ENCODE results near the gene ZNF598.
A peak's percentile ranks its signal among the peaks of the same experiment; 100 is the strongest.
"Not testable (repeated sequence)": the region's sequence is repeated elsewhere in the genome, so short reads cannot be mapped to it uniquely, and the experiment has no call there.

ZNF598 gene

DNA sequence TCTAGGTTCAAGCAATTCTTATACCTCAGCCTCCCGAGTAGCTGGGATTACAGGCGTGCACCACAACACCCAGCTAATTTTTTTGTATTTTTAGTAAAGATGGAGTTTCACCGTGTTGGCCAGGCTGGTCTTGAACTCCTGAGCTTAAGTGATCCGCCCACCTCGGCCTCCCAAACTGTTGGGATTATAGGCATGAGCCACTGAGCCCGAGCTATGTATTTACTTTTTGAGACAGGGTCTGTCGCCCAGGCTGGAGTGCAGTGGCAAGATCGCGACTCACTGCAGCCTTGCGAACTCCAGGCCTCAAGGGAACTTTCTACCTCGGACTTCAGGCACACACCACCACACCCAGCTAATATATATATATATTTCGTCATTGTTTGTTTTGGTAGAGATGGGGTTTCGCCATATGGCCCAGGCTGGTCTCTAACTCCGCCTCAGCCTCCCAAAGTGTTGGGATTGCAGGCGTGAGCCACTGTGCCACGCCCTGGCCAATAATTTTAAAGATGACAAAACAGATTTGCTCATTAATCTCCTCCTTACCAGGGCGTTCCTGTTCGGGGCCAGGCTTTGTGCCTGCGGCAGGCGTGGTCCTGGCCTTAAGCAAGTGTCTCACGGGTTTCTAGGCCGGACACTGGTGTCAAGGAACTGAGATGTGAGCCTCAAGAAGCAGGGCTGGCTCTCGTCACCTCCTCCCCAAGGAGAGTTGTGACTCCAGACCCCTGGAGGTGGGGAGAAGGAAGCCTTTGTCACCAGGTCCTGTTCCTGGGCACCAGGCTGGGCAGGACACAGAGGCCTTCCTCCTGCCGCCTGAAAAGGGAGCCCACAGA is 5.7 kb upstream of the ZNF598 start:
- no peak overlapping the region for H3K27ac ChIP-seq (replicated peaks; ENCODE audit: low read length)
- H3K23ac ChIP-seq (ENCODE audit: low read depth, low read length, poor library complexity): peak overlapping the region; percentile 73
- WGBS, 2 donors (ENCODE audit: extremely low coverage in 2 of 2, insufficient read length in 2 of 2, insufficient replicate concordance in 1 of 2): no CpG with 5 or more reads among the region's 24 CpGs

GRCh38 chr16:2013527-2013926 is 3.9 kb upstream of the ZNF598 start:
- peaks cover 9 to 12% of the 10 kb centered on the region in 2 donors for H3K4me1 ChIP-seq (ENCODE audit: control insufficient read depth in 2 of 2, insufficient read depth in 1 of 2, low read depth in 1 of 2, low read length in 2 of 2)
- H3K4me2 ChIP-seq (ENCODE audit: insufficient read depth, low read length, poor library complexity, severe bottlenecking): no peak overlapping the region
- no peaks in the 10 kb centered on the region for H3K36me3 ChIP-seq (replicated peaks in 1 of 2; ENCODE audit: control insufficient read depth in 2 of 2, insufficient read depth in 2 of 2, low read length in 2 of 2)
- H3K27me3 ChIP-seq (ENCODE audit: control insufficient read depth in 3 of 3, insufficient read depth in 3 of 3, low read depth in 1 of 3, low read length in 3 of 3): peaks cover 0 to 6% (median 4%) of the 10 kb centered on the region in 3 experiments
- H3K18ac ChIP-seq (ENCODE audit: low read length): no peak overlapping the region
- no peak overlapping the region for H2BK5ac ChIP-seq (ENCODE audit: low read length)
- H2BK120ac ChIP-seq (ENCODE audit: low read depth, low read length): no peak overlapping the region
- no peak overlapping the region for H3K23ac ChIP-seq (ENCODE audit: low read depth, low read length, poor library complexity)
- no peak overlapping the region for H3K4ac ChIP-seq (ENCODE audit: low read length)
- WGBS, 2 donors (ENCODE audit: extremely low coverage in 2 of 2, insufficient read length in 2 of 2, insufficient replicate concordance in 1 of 2): no CpG with 5 or more reads among the region's 15 CpGs
- H3K4me3 ChIP-seq (ENCODE audit: low read length in 2 of 2): no peak overlapping the region
- H2BK15ac ChIP-seq (ENCODE audit: low read length): no peak overlapping the region
- no peak overlapping the region for H2AFZ ChIP-seq (ENCODE audit: low read length)
- no peaks in the 10 kb centered on the region for H3K9me3 ChIP-seq (replicated peaks in 1 of 2; ENCODE audit: control insufficient read depth in 2 of 2, insufficient read depth in 1 of 2, low read depth in 1 of 2, low read length in 2 of 2)
- H3K9ac ChIP-seq (ENCODE audit: low read depth, low read length, poor library complexity): no peak overlapping the region
- H2BK12ac ChIP-seq (ENCODE audit: low read length): no peak overlapping the region
- no peak for DNase-seq (ENCODE audit: low spot score)
- H2AK5ac ChIP-seq (ENCODE audit: low read depth, low read length): no peak overlapping the region
- H4K91ac ChIP-seq (ENCODE audit: low read depth, low read length, poor library complexity): no peak overlapping the region
- H3K27ac ChIP-seq (replicated peaks; ENCODE audit: low read length): no peak overlapping the region
- H3K79me1 ChIP-seq (ENCODE audit: low read depth, low read length): peaks cover 4% of the 10 kb centered on the region
- H3K14ac ChIP-seq (ENCODE audit: low read length): no peak overlapping the region
- no peak overlapping the region for H4K8ac ChIP-seq (ENCODE audit: low read depth, low read length)

More for the DNA sequence above, 5.7 kb upstream of the ZNF598 start:
- DNase-seq (ENCODE audit: low spot score): no peak
- Histone ChIP-seq H2BK12ac (ENCODE audit: low read length) (no peak overlapping the region), H3K14ac (ENCODE audit: low read length) (no peak overlapping the region), H3K9ac (ENCODE audit: low read depth, low read length, poor library complexity) (no peak overlapping the region), H3K79me1 (ENCODE audit: low read depth, low read length) (peaks cover 2% of the 10 kb centered on the region), H2BK120ac (ENCODE audit: low read depth, low read length) (no peak overlapping the region), H3K4me1 (ENCODE audit: control insufficient read depth in 2 of 2, insufficient read depth in 1 of 2, low read depth in 1 of 2, low read length in 2 of 2) (peaks cover 3 to 4% of the 10 kb centered on the region in 2 donors), H3K4ac (ENCODE audit: low read length) (no peak overlapping the region), H2AFZ (ENCODE audit: low read length) (no peak overlapping the region), H4K91ac (ENCODE audit: low read depth, low read length, poor library complexity) (no peak overlapping the region), H3K36me3 (replicated peaks in 1 of 2; ENCODE audit: control insufficient read depth in 2 of 2, insufficient read depth in 2 of 2, low read length in 2 of 2) (no peaks in the 10 kb centered on the region), H2AK5ac (ENCODE audit: low read depth, low read length) (peak overlapping the region; percentile 93), H3K4me3 (ENCODE audit: low read length in 2 of 2) (no peak overlapping the region), H3K18ac (ENCODE audit: low read length) (peak overlapping the region; percentile 48), H2BK5ac (ENCODE audit: low read length) (no peak overlapping the region), H3K27me3 (ENCODE audit: control insufficient read depth in 3 of 3, insufficient read depth in 3 of 3, low read depth in 1 of 3, low read length in 3 of 3) (peaks cover 15 to 23% (median 21%) of the 10 kb centered on the region in 3 experiments), H3K9me3 (replicated peaks in 1 of 2; ENCODE audit: control insufficient read depth in 2 of 2, insufficient read depth in 1 of 2, low read depth in 1 of 2, low read length in 2 of 2) (no peaks in the 10 kb centered on the region), H4K8ac (ENCODE audit: low read depth, low read length) (no peak overlapping the region), H2BK15ac (ENCODE audit: low read length) (peak overlapping the region; percentile 58), H3K4me2 (ENCODE audit: insufficient read depth, low read length, poor library complexity, severe bottlenecking) (no peak overlapping the region)

- not testable (repeated sequence) for H2AK5ac ChIP-seq (ENCODE audit: low read depth, low read length); H3K9ac ChIP-seq (ENCODE audit: low read depth, low read length, poor library complexity); H2AFZ ChIP-seq (ENCODE audit: low read length); H3K9me3 ChIP-seq (replicated peaks in 1 of 2; ENCODE audit: control insufficient read depth in 2 of 2, insufficient read depth in 1 of 2, low read depth in 1 of 2, low read length in 2 of 2); H3K4me2 ChIP-seq (ENCODE audit: insufficient read depth, low read length, poor library complexity, severe bottlenecking); H2BK12ac ChIP-seq (ENCODE audit: low read length); H3K27ac ChIP-seq (replicated peaks; ENCODE audit: low read length); H3K27me3 ChIP-seq (ENCODE audit: control insufficient read depth in 3 of 3, insufficient read depth in 3 of 3, low read depth in 1 of 3, low read length in 3 of 3); H3K18ac ChIP-seq (ENCODE audit: low read length); H4K91ac ChIP-seq (ENCODE audit: low read depth, low read length, poor library complexity); H4K8ac ChIP-seq (ENCODE audit: low read depth, low read length); H3K4ac ChIP-seq (ENCODE audit: low read length); H2BK120ac ChIP-seq (ENCODE audit: low read depth, low read length); H3K14ac ChIP-seq (ENCODE audit: low read length); H2BK5ac ChIP-seq (ENCODE audit: low read length); H3K23ac ChIP-seq (ENCODE audit: low read depth, low read length, poor library complexity); H3K4me3 ChIP-seq (ENCODE audit: low read length in 2 of 2); DNase-seq (ENCODE audit: low spot score); H2BK15ac ChIP-seq (ENCODE audit: low read length)
- no CpG with 5 or more reads among the region's 9 CpGs for WGBS, 2 donors (ENCODE audit: extremely low coverage in 2 of 2, insufficient read length in 2 of 2, insufficient replicate concordance in 1 of 2)
- Histone ChIP-seq H3K36me3 (replicated peaks in 1 of 2; ENCODE audit: control insufficient read depth in 2 of 2, insufficient read depth in 2 of 2, low read length in 2 of 2) (peaks cover 8 to 13% of the 10 kb centered on the region in 2 donors), H3K4me1 (ENCODE audit: control insufficient read depth in 2 of 2, insufficient read depth in 1 of 2, low read depth in 1 of 2, low read length in 2 of 2) (peaks cover 17 to 22% of the 10 kb centered on the region in 2 donors), H3K79me1 (ENCODE audit: low read depth, low read length) (peaks cover 19% of the 10 kb centered on the region)
These were observed 2.1 kb upstream of the ZNF598 start for GRCh38 chr16:2011726-2012125.

GRCh38 chr16:2009164-2009711 is 383 bp downstream of the ZNF598 start:
- Histone ChIP-seq H3K4me3 (ENCODE audit: low read length in 2 of 2) (peak overlapping the region; percentile 65 to 99), H3K27me3 (ENCODE audit: control insufficient read depth in 3 of 3, insufficient read depth in 3 of 3, low read depth in 1 of 3, low read length in 3 of 3) (no peaks in the 10 kb centered on the region), H2AFZ (ENCODE audit: low read length) (peak overlapping the region; percentile 78), H3K9me3 (replicated peaks in 1 of 2; ENCODE audit: control insufficient read depth in 2 of 2, insufficient read depth in 1 of 2, low read depth in 1 of 2, low read length in 2 of 2) (no peaks in the 10 kb centered on the region), H2BK5ac (ENCODE audit: low read length) (no peak overlapping the region), H2BK120ac (ENCODE audit: low read depth, low read length) (no peak overlapping the region), H3K4me1 (ENCODE audit: control insufficient read depth in 2 of 2, insufficient read depth in 1 of 2, low read depth in 1 of 2, low read length in 2 of 2) (peaks cover 22 to 28% of the 10 kb centered on the region in 2 donors), H3K14ac (ENCODE audit: low read length) (peak overlapping the region; percentile 71), H2BK12ac (ENCODE audit: low read length) (no peak overlapping the region), H3K18ac (ENCODE audit: low read length) (peak overlapping the region; percentile 82), H3K4ac (ENCODE audit: low read length) (no peak overlapping the region), H2AK5ac (ENCODE audit: low read depth, low read length) (peak overlapping the region; percentile 11), H4K91ac (ENCODE audit: low read depth, low read length, poor library complexity) (no peak overlapping the region), H4K8ac (ENCODE audit: low read depth, low read length) (no peak overlapping the region), H3K36me3 (replicated peaks in 1 of 2; ENCODE audit: control insufficient read depth in 2 of 2, insufficient read depth in 2 of 2, low read length in 2 of 2) (peaks cover 8 to 18% of the 10 kb centered on the region in 2 donors), H3K9ac (ENCODE audit: low read depth, low read length, poor library complexity) (peak overlapping the region; percentile 96), H3K4me2 (ENCODE audit: insufficient read depth, low read length, poor library complexity, severe bottlenecking) (peak overlapping the region; percentile 80), H3K27ac (replicated peaks; ENCODE audit: low read length) (no peak overlapping the region), H3K79me1 (ENCODE audit: low read depth, low read length) (peaks cover 31% of the 10 kb centered on the region), H2BK15ac (ENCODE audit: low read length) (no peak overlapping the region), H3K23ac (ENCODE audit: low read depth, low read length, poor library complexity) (no peak overlapping the region)
- no peak for DNase-seq (ENCODE audit: low spot score)
- WGBS, 2 donors (ENCODE audit: extremely low coverage in 2 of 2, insufficient read length in 2 of 2, insufficient replicate concordance in 1 of 2): no CpG with 5 or more reads among the region's 55 CpGs
